Gastrocnemius medialis (tissue), 4 donors: ENCODE results near the gene CTDSPL.

Source experiments
- POLR2A ChIP-seq, 2 donors: fragments of 450-650 bp; IDR thresholded peaks; one replicate each; pipeline ENCODE4 v1.6.1; 2017; ENCODE audit warnings: antibody characterized with exemption in 2 of 2, mild to moderate bottlenecking in 2 of 2, moderate library complexity in 2 of 2
- TF ChIP-seq, protein P1 (sequence below), 5 experiments: fragments of 450-650 bp in 3 of 5; fragments of 200-600 bp in 2 of 5; sonication (generic) in 2 of 5; IDR thresholded peaks in 4 of 5; conservative IDR thresholded peaks in 1 of 5; 1 replicate in 4 of 5; 2 replicates in 1 of 5; pipeline ENCODE4 v1.5.1; 2016 to 2019; ENCODE audit warnings: antibody characterized with exemption in 5 of 5, mild to moderate bottlenecking in 3 of 5, moderate library complexity in 3 of 5

DNA sequence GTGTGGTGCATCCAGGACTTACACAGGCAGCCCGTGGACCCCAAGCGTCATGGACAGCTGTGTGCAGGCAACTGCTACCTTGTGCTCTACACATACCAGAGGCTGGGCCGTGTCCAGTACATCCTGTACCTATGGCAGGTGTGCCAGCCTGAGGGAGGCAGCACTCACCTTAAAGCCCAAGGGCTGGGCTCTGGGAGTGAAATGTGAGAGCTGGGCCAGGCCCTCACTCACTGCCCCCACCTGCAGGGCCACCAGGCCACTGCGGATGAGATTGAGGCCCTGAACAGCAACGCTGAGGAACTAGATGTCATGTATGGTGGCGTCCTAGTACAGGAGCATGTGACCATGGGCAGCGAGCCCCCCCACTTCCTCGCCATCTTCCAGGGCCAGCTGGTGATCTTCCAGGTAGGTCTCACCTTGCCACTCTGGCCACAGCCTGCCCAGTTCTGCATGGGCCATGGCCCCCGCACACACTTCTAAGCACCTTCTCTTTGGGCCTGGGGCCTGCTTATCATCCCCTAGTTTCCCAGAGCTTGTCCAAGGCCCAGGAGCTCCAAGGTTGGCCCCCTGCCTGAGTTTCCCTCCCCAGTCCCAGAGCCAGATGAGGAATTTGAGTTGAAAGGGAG lies 139.9 kb downstream of the CTDSPL start:
- TF ChIP-seq, protein P1, sequence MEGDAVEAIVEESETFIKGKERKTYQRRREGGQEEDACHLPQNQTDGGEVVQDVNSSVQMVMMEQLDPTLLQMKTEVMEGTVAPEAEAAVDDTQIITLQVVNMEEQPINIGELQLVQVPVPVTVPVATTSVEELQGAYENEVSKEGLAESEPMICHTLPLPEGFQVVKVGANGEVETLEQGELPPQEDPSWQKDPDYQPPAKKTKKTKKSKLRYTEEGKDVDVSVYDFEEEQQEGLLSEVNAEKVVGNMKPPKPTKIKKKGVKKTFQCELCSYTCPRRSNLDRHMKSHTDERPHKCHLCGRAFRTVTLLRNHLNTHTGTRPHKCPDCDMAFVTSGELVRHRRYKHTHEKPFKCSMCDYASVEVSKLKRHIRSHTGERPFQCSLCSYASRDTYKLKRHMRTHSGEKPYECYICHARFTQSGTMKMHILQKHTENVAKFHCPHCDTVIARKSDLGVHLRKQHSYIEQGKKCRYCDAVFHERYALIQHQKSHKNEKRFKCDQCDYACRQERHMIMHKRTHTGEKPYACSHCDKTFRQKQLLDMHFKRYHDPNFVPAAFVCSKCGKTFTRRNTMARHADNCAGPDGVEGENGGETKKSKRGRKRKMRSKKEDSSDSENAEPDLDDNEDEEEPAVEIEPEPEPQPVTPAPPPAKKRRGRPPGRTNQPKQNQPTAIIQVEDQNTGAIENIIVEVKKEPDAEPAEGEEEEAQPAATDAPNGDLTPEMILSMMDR (IDR thresholded peaks at IDR 0.05 in 4 of 5, conservative IDR thresholded peaks at IDR 0.05 in 1 of 5): no peak
- no peak for TF ChIP-seq POLR2A (IDR thresholded peaks at IDR 0.05)
